Renal pelvis (tissue), 4 donors: ENCODE data around the gene TUG1. TPM values are rescaled to one million over a fixed set of nuclear protein-coding genes. Genes with fewer than 3 reads are reported as not detected.

ENCODE experiments used
- DNase-seq: peaks from one replicate; pipeline ENCODE4 v3.0.0-alpha.2; 2013
- polyA plus RNA-seq, 3 donors: library from polyadenylated mRNA; unstranded; fragments of 120-200 nt; gene quantifications; one replicate each; pipeline ENCODE4 v1.2.1, GENCODE V29; 2013; ENCODE audit not compliant: insufficient read length in 3 of 3

Gene TUG1
- polyA plus RNA-seq, 3 donors, result 191 to 205 (median 200) TPM

- no peak for DNase-seq
Observed at GRCh38 chr22:30944986-30945385, 24.1 kb upstream of the TUG1 start.

- no peak for DNase-seq
Observed at GRCh38 chr22:30945653-30946052, 23.4 kb upstream of the TUG1 start.

DNA sequence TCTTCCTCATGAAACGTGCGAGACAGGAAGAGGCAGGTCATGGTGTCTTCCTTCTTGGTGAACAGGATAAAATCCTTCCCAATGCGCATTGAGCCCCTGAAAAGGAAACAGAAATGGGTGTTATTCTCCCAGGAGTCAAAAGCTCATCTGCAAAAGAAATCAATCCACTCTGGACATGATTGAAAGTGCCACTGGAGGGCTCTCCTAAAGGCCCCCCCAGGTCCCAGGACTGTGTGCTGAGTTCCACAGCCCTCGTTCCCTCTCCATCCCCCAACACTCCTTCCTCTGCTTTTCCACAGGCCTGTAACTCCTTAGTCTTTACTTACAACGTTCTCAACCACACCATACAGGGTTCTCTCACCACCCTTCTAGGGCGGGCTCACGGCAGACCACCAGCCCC is 22.7 kb upstream of the TUG1 start:
- DNase-seq, result no peak

GRCh38 chr22:30947173-30947815 is 21.8 kb upstream of the TUG1 start:
- DNase-seq, result no peak

GRCh38 chr22:30947816-30948454 is 21.1 kb upstream of the TUG1 start:
- DNase-seq, result peak; percentile 53

DNA sequence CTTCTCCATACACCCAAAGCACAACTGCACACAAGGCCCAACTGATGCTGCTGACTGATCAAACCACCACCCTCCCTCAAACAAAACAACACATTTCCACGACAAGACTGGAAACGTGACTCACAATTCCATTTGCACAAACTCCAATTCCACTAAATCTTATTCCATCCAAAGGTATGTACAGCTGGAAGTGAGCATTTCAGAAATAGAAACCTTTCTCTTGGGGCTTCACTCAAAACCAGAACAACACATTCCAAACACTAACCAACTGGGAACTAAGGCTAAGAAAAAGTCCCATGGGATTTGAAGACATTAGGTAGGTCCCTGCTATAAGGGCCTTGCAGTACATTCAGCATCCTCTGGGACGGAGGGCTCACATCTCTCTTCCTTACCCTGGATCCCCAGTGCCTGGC is 20.1 kb upstream of the TUG1 start:
- DNase-seq, result no peak

GRCh38 chr22:30949934-30950660 is 19.0 kb upstream of the TUG1 start:
- DNase-seq, result no peak

DNA sequence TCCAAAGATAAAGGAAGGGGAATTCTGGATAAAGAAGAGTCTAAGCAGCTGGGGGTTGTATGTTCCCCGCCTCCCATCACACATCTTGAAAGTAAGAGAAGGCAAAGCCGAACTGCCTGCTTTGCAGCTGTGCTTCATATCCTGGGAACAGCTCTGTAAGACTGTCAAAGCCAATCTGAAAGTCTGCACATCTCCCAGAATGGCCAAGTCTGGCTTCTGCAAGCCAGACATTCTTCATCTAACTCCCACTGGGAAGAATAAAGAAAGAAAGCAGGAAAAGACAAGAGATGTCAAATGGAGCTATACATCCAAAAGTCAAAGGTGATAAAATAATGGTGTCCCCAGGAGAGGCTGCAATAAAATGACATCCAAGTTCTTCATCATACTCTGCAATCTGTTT is 15.9 kb upstream of the TUG1 start:
- no peak for DNase-seq

- DNase-seq, result no peak
Observed at GRCh38 chr22:30955153-30955552, 13.9 kb upstream of the TUG1 start.

DNA sequence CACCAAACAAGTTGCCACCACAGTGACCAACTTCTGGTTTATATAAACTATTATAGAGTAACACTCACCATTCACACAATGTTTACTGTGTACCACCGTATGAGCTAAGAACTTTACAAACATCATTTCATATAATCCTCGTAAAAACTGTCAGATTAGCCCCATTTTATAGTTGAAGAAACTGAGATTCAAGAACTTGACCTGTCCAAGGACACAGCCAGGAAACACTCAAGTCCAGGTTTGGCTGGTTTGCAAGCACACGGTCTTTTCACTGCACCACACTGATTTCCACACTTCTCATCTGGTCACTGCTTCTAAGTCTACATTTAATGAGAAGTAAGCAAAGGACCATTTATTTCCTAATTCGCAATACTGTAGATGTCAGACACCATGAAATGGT is 4.2 kb upstream of the TUG1 start:
- no peak for DNase-seq

GRCh38 chr22:30968015-30968923 is 796 bp upstream of the TUG1 start, which contains the start of gene MORC2:
MORC2 (minus strand) TSS chr22:30968774; CDS start chr22:30967889, 885 bp downstream.
- peak; percentile 14 for DNase-seq

- DNase-seq, result no peak
Observed at GRCh38 chr22:30969532-30970355, 679 bp downstream of the TUG1 start.

DNA sequence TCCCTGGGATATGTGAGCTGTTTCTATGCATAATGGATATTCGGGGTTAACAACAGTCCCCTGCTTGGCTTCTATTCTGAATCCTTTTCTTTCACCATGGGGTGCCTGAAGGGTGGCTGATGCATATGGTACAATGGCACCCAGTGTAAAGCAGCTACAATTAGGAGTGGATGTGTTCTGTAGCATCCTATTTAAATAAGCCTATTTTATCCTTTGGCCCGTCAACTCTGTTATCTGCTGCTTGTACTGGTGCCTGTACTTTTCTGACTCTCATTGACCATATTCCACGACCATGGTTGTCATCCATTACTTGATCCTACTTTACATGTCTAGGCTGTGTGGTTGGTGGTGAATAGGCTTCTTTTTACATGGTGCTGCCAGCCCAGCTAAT is 1.3 kb downstream of the TUG1 start:
- DNase-seq, result no peak

- DNase-seq, result no peak
Observed at GRCh38 chr22:30978304-30978962, 9.4 kb downstream of the TUG1 start.

DNA sequence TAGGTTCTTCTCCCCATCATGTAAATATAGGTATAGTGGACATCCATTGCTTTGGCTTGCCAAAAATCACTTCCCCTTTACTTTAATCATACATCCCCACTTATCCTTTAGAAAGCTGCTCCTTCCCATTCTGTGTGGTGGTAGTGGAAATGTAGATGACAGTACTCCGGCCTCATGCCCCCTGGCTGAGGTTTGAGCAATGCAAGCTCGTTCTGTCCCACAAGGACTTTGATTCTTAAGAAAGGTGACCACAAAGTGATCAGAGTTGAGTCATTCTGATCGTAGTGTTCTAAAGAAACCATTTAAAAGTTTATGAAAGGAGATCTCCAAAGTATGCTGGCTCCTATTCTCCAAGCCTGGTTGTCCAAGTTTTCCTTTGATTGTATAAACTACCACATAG is 10.9 kb downstream of the TUG1 start:
- DNase-seq, result no peak

DNA sequence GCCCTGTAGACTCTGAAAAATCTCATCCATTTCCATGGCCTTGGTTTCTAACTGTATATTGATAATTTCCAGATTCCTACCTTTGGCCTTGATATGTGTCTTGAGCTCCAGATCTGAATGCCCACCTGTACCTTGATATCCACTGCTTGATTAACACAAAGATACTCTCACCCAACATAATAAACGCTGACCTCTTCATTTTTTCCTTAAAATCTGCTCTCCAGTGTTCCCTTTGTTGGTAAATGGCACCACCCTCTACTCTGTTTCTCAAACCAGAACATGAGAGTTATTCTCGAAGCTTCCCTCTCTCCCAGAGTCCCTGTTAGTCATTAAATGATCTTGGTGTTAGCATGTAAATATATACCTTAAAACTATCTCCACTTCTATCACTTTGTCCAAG is 13.4 kb downstream of the TUG1 start:
- no peak for DNase-seq

GRCh38 chr22:30984317-30984716 is 15.3 kb downstream of the TUG1 start:
- DNase-seq, result no peak

- DNase-seq, result no peak
Observed at GRCh38 chr22:30985561-30986208, 16.6 kb downstream of the TUG1 start.

DNA sequence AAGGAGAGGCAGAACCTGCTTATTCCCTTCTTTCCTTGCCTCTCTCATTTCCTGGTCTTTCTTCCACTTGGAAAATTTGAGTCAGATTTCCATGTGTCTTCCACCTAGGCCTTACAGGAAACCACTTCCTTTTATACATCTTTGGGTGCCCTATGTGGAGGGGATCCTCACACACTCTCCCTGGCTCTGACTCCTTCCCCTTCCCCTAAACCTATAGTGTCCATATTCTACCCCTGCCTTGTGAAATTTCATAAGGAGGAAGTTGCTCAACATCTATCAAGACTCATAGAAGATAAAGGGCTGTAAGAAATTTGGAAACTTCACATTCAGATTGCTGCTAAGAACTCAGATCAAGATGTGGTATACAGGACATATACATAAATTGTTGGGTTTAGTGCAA is 20.4 kb downstream of the TUG1 start:
- no peak for DNase-seq

- no peak for DNase-seq
Observed at GRCh38 chr22:30990690-30991089, 21.6 kb downstream of the TUG1 start.
